Epidermal melanocyte (primary cell): Measurements from ENCODE around the gene MRPS33.
A peak's percentile ranks its signal among the peaks of the same experiment; 100 is the strongest.
"Not testable (repeated sequence)": the region's sequence is repeated elsewhere in the genome, so short reads cannot be mapped to it uniquely, and the experiment has no call there.

Experiments
- DNase-seq: peaks from one replicate; pipeline ENCODE4 v3.0.0; 2011; ENCODE audit warnings: low spot score; ENCODE audit not compliant: insufficient read length

Gene MRPS33

DNA sequence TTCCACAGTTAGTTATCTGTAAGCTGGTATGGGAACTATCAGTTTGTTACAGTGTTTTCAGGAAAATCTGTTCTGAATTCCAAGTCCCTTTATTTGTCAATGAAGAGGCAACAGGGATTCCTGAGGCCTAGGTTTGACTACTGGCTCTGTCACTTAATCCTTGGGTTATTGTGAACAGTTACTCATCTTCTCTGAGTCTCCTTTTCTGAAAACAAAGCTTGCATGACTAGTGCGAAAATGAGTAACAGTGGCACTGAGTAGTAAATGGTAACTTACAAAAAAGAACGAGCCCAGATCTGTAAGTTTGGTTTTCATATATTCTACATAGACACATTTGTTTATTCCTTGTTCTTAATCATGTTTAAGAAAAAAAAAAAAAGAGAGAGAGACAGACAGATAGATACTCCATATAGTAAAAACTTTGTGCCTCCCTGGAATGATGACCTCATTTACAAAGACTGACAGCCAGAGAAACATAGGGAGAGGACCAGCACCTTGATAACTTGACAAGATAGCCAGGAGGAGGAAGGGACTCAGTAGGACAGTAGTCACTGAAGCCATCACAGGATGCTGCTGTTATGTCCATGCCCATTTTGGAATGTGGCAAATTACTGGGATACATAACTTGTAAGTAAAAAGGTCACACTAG is 1.9 kb downstream of the MRPS33 start:
- no peak for DNase-seq

DNA sequence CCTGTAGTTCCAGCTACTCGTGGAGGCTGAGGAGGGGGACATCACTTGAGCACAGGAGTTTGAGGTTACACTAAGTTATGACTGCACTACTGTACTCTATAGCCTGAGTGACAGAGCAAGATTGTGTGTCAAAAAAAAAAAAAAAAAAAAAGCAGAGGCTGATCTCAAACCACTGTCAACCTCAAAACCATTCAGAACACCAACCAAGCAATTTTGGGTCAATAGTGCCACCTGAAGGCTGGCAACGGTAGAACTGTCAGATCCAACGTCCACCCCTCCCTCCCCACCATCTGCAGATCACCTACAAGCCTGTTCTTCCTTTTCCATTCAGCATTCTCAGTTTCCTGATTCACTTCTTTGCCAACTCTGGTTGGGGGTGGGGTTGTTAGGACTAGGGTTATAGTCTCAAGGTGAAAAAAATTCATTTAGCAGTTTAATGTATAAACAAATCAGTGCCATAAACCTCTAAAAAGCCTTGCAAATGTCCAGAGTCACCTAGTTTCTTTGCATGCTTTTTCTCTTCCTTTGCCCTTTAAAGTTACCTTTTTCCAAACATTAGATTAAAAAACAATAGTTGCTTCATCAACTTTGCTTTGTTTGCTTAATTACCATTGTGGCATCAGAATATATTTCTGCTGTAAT is 2.6 kb downstream of the MRPS33 start:
- DNase-seq: peak; percentile 54

DNA sequence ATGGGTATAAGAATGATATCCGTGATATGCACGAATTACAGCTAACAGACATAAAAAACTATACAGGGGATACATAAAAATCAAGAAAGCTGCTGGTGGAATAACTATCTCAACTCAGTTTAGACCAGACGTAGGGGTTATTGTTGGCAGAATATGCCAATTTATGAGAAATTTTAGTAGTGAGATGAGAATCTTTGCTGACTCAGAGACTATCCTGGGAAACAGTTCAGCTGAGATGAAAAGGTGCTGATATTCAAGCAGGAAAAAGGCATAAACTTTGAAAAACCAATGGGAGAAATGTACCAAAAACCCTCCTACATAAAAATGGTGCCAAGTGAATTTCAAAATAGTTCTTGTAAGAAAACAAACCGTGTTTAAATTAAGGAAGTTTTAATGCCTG is 3.3 kb downstream of the MRPS33 start:
- no peak for DNase-seq

DNA sequence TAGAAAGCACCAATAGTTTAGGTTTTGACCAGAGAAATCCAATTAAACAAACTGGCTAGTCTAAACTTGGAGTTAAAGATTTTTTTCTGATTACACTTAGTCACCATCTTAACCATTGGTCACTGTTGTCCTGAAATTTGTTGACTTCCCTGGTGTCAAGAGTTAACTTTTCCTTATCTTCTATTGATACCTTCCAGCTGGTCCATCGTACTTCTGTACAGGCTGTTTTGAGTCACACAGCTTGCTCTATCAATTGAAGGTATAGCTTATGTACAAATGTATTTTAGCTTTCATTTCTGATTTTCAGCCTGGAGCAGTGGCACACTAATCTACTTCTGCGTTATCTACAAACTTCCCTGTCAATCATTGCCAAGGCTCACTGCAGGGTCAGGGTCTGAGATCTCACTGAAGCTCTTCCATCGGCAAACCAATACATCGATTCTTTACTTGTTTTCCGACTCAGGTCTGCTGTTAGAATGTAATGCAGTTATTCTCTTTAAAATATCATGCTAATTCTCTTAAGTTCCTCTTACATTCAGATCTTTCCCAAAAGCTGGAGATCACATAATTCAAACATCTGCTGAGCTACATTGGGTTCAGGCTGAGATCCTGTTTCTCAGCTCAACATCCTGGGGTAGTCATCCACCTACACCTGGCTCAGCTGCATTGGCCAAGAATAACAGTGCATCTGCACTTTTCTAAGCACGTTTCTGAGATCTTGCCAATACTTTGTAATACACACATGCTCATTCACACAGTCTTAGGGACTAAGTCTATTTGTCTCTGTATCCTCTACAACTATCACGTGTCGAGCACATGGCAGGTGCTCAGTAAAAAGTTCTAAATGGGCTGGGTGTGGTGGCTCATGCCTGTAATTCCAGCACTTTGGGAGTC is 11.3 kb downstream of the MRPS33 start:
- no peak for DNase-seq

DNA sequence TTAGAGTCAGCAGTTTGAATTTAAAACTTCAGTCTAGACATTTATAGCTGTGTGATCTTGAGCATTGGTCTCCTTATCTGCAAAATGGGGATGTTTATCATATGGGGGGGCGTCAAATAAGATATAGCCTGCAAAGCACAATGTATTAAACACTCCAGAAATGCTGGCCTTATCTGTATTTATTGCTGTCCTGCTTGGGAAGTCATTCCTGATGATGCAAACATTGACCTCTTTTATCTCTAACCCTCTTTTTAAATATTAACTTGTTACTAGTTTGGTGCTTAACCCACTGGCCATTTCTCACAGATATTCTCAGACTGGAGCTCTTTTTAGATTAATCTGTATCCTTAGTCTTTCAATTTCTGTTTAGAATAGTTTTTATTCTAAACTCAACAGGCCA is 13.2 kb downstream of the MRPS33 start:
- DNase-seq: no peak

DNA sequence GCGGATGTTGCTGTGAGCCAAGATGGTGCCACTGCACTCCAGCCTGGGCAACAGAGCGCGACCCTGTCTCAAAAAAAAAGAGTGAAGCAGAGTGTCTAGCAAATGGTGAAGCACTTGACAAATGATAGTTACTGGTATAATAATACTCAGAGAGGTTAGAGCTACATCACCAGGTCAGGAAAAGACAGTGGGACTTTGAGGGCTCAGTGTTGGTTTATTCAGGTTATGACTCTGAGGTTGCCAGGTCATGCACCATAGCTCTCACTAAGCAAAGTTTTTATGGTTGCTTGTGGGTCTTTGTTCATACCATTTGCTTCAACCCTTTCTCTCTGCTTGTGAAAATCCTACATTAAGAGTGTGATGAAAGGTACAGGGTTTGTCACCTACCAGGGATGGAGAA is 13.6 kb downstream of the MRPS33 start:
- DNase-seq: no peak

DNA sequence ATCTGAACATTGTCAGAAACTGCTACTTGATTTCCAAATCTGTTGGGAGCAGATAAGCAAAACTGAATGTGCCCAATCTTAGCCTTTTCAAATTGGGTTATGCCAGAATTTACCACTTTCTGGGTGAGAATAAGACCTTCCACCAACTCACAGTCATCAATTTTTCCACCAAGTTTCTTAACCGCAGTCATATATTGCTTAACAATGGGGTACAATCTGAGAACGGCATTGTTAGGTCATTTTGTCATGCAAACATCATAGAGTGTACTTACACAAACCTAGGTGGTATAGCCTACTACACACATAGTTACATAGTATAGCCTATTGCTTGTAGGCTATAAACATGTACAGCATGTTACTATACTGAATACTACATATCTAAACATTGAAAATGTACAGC is 16.0 kb downstream of the MRPS33 start:
- DNase-seq: no peak

DNA sequence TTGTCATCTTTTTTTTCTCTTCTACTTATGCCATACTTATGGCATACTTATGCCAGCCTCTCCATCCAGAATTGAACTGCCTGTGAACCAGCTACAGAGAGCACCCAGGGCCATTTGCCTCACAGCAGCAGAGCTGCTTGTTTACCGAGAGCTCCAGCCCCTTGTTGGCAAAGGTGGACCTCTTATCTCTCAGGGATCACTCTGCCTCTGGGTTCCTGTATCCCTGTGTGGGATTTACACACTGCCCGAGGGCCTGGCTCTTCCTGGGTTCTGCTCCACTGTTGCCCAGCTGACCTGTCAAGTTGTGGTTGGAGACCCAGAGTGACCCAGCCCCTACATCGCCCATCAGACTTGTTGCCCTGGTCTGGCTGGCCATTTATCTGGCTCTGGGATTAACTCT is 22.3 kb downstream of the MRPS33 start:
- DNase-seq: no peak

DNA sequence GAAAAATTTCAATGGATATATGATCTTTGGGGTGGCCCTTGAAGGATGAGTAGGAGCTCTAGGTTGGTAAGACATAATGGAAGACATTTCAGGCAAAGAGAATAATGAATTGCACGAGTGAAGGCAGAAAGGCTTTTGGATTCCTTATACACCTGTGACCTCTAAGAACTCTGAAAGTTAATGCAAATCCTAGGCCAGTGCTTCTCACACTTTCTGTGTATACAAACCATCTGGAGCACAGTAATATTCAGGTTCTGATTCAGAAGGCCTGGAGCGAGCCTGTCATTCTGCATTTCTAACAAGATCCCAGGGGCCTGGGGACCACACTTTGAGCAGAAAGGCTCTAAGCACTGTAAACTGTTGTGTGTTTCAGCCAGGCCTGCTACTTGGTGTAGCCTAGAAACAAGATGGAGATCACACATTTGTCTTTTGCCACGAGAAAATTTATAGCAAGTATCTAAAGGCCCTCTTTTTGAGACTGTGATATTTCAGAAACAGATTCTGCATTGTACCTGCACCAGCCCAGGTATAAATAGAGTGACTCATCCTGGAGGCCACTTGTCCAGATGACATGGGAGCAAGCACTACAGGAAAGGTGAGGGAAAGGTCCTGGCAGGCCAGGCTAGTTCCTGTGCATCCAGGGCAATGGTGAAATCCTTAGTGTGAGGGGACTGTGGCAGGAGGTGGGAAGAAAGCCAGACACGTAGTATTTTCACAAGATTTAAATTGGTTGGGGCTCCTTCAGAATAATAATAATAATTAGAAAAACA is 24.4 kb downstream of the MRPS33 start:
- DNase-seq: no peak

DNA sequence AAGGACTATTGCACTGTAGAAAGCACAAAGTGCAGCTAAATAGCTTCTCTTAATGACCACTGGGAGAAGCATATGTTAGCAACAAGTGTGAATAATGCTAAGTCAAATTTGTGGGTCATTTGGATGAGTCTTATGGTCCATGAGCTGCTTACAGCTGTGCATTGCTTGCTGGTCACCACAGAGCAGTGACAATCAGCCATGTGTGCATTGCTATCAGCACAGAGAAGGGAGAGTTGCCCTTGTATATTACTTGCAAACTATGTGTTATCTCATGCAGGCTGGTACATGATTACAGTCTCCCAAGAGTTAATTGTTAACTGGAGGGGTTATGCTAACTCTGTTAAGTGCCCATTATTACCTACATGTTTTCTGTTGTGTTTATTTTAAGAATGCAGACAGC is 25.7 kb downstream of the MRPS33 start:
- no peak for DNase-seq

DNA sequence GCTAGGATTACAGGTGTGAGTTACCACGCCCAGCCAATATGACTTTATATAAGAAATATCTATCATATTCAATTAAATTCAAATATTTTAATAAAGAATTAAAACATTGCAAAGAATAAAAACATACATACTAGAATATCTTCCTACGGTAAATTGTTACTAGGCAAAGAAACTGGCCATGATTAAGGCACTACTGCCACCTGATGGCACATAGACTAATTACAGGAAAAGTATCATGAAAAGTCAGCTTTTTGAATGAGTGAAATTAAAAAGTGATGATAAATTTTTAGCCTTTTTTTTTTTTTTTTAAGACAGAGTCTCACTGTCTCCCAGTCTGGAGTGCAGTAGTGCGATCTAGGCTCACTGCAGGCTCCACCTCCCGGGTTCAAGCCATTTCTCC is 30.9 kb downstream of the MRPS33 start:
- DNase-seq: no peak

DNA sequence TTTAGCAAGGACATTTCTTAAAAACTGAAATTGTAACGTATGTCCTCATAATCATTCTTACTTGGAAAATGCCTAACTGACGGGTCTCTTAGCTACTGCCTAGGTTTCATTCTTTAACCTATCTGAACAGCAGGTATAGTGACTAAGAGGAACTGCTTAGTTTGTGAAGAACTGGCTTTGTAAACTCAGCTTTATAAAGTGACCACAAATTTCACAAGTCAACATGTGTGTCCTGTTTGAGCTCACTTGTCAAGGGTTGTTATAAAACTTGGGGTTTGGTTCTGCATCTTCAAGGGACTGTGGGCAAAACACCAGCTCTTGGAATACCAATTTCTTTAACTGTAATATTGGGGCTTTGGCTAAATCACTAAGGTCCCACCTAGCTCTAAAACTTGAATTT is 32.2 kb downstream of the MRPS33 start:
- DNase-seq: no peak

DNA sequence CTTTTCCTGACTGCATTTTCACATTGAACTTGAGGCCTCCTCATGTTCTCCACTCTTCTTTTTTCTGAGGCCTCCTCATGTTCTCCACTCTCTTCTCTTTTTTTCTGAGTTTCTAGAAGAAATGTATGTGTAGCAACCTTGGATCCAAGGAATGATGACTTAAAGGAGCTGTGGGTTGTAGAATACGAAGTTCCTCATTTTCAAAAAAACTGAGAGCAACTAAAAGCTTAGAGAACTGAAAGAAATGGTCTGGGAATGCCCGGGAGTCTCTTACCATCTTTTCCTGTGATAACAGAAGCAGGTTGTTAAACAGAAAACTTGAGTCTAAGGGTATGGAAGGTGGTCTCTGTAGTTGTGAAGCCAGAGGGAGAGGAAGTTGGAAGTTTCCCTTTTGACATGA is 32.8 kb downstream of the MRPS33 start:
- no peak for DNase-seq

DNA sequence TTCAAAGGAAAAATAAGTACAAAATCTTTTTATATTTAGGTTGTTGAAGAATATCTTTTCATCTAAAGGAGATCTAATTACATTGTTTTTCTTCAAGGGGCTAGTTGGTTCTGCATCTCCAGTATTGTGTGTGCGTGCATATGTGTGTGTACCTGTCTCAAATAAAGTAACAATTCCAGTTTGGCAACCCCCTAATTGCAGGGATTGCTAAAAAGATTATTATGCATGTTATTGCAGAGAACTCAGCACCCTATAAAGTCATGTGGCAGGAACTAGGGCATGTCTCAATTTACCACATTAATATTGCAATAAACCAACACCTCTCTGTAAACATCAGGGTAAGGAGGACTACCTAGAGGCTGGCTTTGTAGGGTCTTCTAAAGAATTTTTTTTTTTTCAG is 37.0 kb downstream of the MRPS33 start:
- no peak for DNase-seq

DNA sequence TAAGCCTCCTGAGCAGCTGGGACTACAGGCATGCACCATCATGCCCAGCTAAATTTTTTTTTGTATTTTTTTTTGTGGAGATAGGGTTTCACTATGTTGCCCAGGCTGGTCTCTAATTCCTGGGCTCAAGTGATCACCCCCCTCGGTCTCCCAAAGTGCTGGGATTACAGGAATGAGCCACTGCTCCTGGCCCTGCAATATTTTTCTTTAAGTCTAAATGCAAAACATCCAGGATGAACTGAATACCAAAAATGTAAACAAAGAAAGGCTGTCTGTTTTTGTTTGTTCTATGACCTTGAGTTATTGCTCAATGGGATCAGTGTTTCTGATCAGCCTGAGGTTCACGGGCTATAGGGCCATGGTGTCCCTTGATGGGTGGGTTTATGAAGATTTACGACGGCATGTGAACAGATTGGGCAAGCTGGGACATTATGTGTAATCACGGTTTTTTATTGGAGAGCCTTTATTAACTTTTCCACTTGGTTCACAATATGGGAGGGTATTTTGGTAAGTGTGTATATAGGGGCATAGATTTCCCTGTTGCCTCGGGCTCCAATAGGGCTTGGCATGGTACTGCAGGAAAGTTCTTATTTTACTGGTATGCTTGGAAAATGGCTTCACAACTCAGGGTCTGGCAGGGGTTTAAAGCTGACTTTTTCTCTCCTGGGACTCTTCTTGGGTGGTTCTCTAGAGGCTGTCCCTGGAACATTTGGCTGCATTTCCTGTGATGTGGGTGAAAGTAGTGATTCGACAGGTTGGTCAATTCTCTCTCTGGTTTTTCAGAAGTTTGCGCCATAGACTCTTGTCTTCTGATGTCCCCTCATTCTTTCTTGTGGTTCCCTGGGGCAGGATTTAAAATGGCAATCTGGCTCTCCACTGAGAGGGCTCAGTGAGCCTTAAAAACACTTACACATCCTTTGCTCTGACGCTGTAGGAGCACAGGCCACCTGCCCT is 41.6 kb downstream of the MRPS33 start:
- no peak for DNase-seq

DNA sequence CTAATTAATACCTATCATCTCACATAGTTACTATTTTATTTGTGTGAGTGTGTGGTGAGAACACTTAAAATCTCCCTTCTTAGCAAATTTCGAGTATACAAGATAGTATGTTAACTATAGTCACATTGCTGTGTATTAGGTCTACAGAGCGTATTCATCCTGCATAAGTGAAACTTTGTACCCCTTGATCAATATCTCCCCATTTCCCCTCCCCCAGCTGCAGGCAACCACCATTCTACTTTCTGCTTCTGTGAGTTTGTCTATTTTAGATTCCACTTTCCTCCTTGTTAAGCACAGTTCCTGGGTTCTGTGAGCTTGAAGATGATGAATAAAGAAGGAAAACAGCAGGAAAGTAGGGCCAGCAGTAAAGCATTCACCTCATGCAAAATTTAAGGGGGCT is 42.4 kb downstream of the MRPS33 start:
- no peak for DNase-seq

DNA sequence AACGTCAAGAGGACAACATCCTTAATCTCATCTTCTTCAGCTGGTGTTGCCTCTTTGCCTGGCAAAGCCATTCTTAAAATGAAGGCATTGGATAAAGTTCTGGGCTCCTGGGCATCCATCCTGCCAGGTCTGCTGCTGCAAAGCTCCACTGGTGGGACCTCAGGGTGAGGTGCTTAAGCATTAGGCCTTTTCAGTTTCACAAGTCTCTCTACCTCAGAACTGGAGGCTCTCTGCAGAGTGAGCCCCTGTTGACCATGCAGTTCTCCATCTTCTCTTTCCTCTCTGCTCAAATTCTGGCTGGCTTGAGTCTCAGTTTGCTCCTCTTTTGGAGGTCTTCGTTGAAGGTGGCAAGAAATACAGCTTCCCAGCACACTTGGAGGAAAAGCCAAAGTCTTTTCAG is 47.3 kb downstream of the MRPS33 start:
- DNase-seq: no peak

DNA sequence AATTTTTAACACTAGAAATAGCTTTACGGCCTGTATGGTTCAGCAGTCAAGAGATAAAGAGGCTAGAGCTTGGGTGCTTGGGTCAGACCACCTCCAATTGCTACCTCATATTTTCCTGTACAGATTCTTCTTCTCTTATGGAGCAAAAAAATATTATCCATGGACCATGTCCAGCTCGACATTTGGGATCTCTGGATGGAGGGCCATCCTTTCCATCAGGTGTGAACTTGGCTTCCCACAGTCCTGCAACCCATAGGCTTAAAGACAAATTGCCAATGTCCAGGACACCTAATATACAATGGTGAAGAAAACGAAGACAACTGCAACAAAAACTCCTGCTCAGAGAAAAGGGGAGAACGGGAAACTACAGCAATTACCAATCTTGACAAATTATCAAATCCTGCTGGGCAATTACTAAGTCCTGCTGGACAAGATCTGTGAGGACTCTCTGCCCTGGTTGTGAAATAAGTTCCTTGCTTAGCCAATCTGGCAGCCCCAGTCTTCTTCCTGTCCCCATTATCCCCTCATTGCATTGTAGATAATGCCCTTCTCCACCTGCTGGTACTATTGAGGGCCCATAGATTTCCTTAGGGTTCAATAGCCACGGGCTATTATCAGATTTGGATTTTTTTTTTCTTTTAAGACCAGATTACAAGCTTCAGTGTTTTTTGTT is 48.1 kb downstream of the MRPS33 start:
- no peak for DNase-seq

DNA sequence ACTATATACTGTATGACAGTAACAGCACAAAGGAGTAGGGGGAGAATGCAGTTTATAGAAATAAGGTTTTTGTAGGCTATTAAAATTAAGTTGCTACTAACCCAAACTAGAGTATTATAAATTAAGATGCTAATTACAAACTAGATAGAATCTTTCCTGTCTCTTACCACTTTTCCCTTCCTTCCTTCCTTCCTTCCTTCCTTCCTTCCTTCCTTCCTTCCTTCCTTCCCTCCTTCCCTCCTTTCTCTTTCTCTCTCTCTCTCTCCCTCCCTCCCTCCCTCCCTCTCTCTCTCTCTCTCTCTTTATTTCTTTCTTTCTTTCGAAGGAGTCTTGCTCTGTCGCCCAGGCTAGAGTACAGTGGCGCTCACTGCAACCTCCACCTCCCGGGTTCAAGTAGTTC is 53.6 kb downstream of the MRPS33 start:
- no peak for DNase-seq

DNA sequence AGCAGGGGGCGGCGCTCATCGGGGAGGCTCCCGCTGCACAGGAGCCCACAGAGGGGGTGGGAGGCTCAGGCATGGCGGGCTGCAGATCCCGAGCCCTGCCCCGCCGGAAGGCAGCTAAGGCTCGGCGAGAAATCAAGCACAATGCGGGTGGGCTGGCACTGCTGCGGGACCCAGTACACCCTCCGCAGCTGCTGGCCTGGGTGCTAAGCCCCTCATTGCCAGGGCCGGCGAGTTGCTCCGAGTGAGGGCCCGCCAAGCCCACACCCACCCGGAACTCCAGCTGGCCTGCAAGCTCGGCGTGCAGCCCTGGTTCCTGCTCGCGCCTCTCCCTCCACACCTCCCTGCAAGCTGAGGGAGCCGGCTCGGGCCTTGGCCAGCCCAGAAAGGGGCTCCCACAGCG is 57.8 kb downstream of the MRPS33 start:
- not testable (repeated sequence) for DNase-seq
